GM21737 (cell line): ENCODE data around the gene PSMG1.
"Not testable (repeated sequence)": the region's sequence is repeated elsewhere in the genome, so short reads cannot be mapped to it uniquely, and the experiment has no call there.

ENCODE experiments used
- ATAC-seq: cut with Tn5 transposase; IDR thresholded peaks from one replicate; pipeline ENCODE4 v1.9.1; 2021; ENCODE audit warnings: mild to moderate bottlenecking, moderate library complexity; ENCODE audit not compliant: unreplicated experiment

The PSMG1 gene

GRCh38 chr21:39159342-39160063 is 23.7 kb downstream of the PSMG1 start:
- no peak for ATAC-seq

GRCh38 chr21:39157241-39157640 is 26.0 kb downstream of the PSMG1 start:
- ATAC-seq, result not testable (repeated sequence)

GRCh38 chr21:39156024-39156423 is 27.2 kb downstream of the PSMG1 start:
- no peak for ATAC-seq

GRCh38 chr21:39155578-39155977 is 27.7 kb downstream of the PSMG1 start:
- ATAC-seq, result no peak

GRCh38 chr21:39153842-39154241 is 29.4 kb downstream of the PSMG1 start:
- no peak for ATAC-seq

GRCh38 chr21:39153373-39153772 is 29.9 kb downstream of the PSMG1 start:
- ATAC-seq, result no peak

GRCh38 chr21:39152271-39152670 is 31.0 kb downstream of the PSMG1 start:
- no peak for ATAC-seq

GRCh38 chr21:39150877-39151276 is 32.4 kb downstream of the PSMG1 start:
- ATAC-seq, result no peak

- ATAC-seq, result no peak
These were observed 32.9 kb downstream of the PSMG1 start for GRCh38 chr21:39150316-39150715.

GRCh38 chr21:39149882-39150281 is 33.4 kb downstream of the PSMG1 start:
- ATAC-seq, result no peak

- no peak for ATAC-seq
These were observed 34.3 kb downstream of the PSMG1 start for GRCh38 chr21:39148975-39149374.

- ATAC-seq, result no peak
These were observed 39.1 kb downstream of the PSMG1 start for GRCh38 chr21:39144191-39144590.

GRCh38 chr21:39142972-39143371 is 40.3 kb downstream of the PSMG1 start:
- no peak for ATAC-seq

GRCh38 chr21:39141502-39141901 is 41.7 kb downstream of the PSMG1 start:
- ATAC-seq, result no peak

- no peak for ATAC-seq
These were observed 45.7 kb downstream of the PSMG1 start for GRCh38 chr21:39137248-39138178.

- no peak for ATAC-seq
These were observed 46.5 kb downstream of the PSMG1 start for GRCh38 chr21:39136711-39137110.

- ATAC-seq, result not testable (repeated sequence)
These were observed 47.1 kb downstream of the PSMG1 start for GRCh38 chr21:39136138-39136537.

- ATAC-seq, result no peak
These were observed 48.9 kb downstream of the PSMG1 start for GRCh38 chr21:39134288-39134810.

- no peak for ATAC-seq
These were observed 51.0 kb downstream of the PSMG1 start for GRCh38 chr21:39132248-39132647.

- no peak for ATAC-seq
These were observed 51.5 kb downstream of the PSMG1 start for GRCh38 chr21:39131791-39132190.

GRCh38 chr21:39127506-39127905 is 55.7 kb downstream of the PSMG1 start:
- no peak for ATAC-seq

GRCh38 chr21:39126486-39126806 is 56.8 kb downstream of the PSMG1 start:
- no peak for ATAC-seq
